ENCODE measurements around the gene MUS81. TPM values are rescaled to one million over a fixed set of nuclear protein-coding genes. Genes with fewer than 3 reads are reported as not detected.

Gene MUS81
- total and polyA plus RNA-seq, 2 of the 13 experiments (the other 11 are each of a cell fraction or from before 2014, with no cell fraction given) = 25.6 to 30.2 TPM

- TF ChIP-seq ZNF329 (CRISPR knock-in tag; IDR thresholded peaks at IDR 0.05; ENCODE audit: low read depth) (no peak), GATAD1 (CRISPR knock-in tag; IDR thresholded peaks at IDR 0.05) (no peak), ZBTB7A (CRISPR knock-in tag; IDR thresholded peaks at IDR 0.05) (no peak), EED (CRISPR knock-in tag; IDR thresholded peaks at IDR 0.05) (no peak), ZFP82 (CRISPR knock-in tag; IDR thresholded peaks at IDR 0.05; ENCODE audit: borderline replicate concordance) (no peak), RBFOX2 (IDR thresholded peaks at IDR 0.05; ENCODE audit: low read depth, low read length) (peak; percentile 87), POLR2A (IDR thresholded peaks at IDR 0.05; ENCODE audit: insufficient read depth in 1 of 2, low read depth in 2 of 2, low read length in 2 of 2) (peak in 1 of 2 experiments; percentile 88; a peak in 2 of 4 replicates), REL (CRISPR knock-in tag; conservative IDR thresholded peaks at IDR 0.05) (no peak), KDM1A (CRISPR knock-in tag; IDR thresholded peaks at IDR 0.05) (no peak), ADNP (CRISPR knock-in tag; IDR thresholded peaks at IDR 0.05) (no peak), KAT7 (CRISPR knock-in tag; IDR thresholded peaks at IDR 0.05; ENCODE audit: borderline replicate concordance) (no peak), MTA1 (CRISPR knock-in tag; IDR thresholded peaks at IDR 0.05; ENCODE audit: borderline replicate concordance) (no peak), TEAD2 (CRISPR knock-in tag; IDR thresholded peaks at IDR 0.05) (no peak), SNAPC2 (CRISPR knock-in tag; IDR thresholded peaks at IDR 0.05) (no peak), ESRRA (CRISPR knock-in tag; IDR thresholded peaks at IDR 0.05; ENCODE audit: low read depth) (no peak), PAX8 (CRISPR knock-in tag; IDR thresholded peaks at IDR 0.05; ENCODE audit: borderline replicate concordance) (no peak), NAIF1 (CRISPR knock-in tag; IDR thresholded peaks at IDR 0.05; ENCODE audit: borderline replicate concordance) (no peak), DNMT1 (CRISPR knock-in tag; IDR thresholded peaks at IDR 0.05) (no peak), ZNF782 (CRISPR knock-in tag; IDR thresholded peaks at IDR 0.05; ENCODE audit: borderline replicate concordance) (no peak), ZNF780A (CRISPR knock-in tag; IDR thresholded peaks at IDR 0.05) (no peak), SMC3 (IDR thresholded peaks at IDR 0.05; ENCODE audit: low read length) (no peak)
- TF ChIP-seq, protein P1, sequence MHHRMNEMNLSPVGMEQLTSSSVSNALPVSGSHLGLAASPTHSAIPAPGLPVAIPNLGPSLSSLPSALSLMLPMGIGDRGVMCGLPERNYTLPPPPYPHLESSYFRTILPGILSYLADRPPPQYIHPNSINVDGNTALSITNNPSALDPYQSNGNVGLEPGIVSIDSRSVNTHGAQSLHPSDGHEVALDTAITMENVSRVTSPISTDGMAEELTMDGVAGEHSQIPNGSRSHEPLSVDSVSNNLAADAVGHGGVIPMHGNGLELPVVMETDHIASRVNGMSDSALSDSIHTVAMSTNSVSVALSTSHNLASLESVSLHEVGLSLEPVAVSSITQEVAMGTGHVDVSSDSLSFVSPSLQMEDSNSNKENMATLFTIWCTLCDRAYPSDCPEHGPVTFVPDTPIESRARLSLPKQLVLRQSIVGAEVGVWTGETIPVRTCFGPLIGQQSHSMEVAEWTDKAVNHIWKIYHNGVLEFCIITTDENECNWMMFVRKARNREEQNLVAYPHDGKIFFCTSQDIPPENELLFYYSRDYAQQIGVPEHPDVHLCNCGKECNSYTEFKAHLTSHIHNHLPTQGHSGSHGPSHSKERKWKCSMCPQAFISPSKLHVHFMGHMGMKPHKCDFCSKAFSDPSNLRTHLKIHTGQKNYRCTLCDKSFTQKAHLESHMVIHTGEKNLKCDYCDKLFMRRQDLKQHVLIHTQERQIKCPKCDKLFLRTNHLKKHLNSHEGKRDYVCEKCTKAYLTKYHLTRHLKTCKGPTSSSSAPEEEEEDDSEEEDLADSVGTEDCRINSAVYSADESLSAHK (CRISPR knock-in tag; IDR thresholded peaks at IDR 0.05; ENCODE audit: borderline replicate concordance) = no peak
- TF ChIP-seq, protein P2, sequence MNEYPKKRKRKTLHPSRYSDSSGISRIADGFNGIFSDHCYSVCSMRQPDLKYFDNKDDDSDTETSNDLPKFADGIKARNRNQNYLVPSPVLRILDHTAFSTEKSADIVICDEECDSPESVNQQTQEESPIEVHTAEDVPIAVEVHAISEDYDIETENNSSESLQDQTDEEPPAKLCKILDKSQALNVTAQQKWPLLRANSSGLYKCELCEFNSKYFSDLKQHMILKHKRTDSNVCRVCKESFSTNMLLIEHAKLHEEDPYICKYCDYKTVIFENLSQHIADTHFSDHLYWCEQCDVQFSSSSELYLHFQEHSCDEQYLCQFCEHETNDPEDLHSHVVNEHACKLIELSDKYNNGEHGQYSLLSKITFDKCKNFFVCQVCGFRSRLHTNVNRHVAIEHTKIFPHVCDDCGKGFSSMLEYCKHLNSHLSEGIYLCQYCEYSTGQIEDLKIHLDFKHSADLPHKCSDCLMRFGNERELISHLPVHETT (CRISPR knock-in tag; conservative IDR thresholded peaks at IDR 0.05) = peak; percentile 49; the same call in 1 of the 2 replicates
- TF ChIP-seq, protein P3, sequence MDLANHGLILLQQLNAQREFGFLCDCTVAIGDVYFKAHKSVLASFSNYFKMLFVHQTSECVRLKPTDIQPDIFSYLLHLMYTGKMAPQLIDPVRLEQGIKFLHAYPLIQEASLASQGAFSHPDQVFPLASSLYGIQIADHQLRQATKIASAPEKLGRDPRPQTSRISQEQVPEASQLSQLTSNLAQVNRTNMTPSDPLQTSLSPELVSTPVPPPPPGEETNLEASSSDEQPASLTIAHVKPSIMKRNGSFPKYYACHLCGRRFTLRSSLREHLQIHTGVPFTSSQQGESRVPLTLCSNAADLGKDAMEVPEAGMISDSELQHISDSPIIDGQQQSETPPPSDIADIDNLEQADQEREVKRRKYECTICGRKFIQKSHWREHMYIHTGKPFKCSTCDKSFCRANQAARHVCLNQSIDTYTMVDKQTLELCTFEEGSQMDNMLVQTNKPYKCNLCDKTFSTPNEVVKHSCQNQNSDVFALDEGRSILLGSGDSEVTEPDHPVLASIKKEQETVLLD (CRISPR knock-in tag; IDR thresholded peaks at IDR 0.05; ENCODE audit: low read depth) = no peak; the same call in 1 of the 2 replicates
These were observed 40.1 kb downstream of the MUS81 start, which contains the start of gene FOSL1 (continued) for GRCh38 chr11:65900125-65900898.

Measured in HepG2 (cell line).